ENCODE data around the gene MLANA. TPM values are rescaled to one million over a fixed set of nuclear protein-coding genes. Genes with fewer than 3 reads are reported as not detected.

The MLANA gene, protein sequence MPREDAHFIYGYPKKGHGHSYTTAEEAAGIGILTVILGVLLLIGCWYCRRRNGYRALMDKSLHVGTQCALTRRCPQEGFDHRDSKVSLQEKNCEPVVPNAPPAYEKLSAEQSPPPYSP
- not detected for total RNA-seq (2013)
- polyA plus RNA-seq: not detected
- not detected in 2 replicates for polyA minus RNA-seq
- total RNA-seq: 0 to 1.0 (median 0.05) reads per million in 11 experiments

DNA sequence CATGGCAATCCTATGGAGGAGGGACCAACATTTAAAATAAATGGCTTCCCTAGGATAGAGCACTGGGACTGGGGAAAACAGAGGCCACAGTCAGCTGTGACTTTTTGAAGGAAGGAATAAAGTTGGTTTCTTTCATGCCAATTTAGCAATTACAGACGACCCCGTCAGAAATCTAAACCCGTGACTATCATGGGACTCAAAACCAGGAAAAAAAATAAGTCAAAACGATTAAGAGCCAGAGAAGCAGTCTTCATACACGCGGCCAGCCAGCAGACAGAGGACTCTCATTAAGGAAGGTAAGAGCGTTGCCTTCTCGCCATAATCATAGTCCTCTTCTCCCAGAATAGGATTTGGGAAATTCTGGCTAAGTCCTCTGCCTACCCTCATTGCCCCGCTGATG lies at the start of gene MLANA:
MLANA (plus strand) TSS at position 249 of the 400 bp plus-strand sequence. CDS start 1,586 bp downstream, outside the sequence.
- H3K9me3 ChIP-seq (replicated peaks in 1 of 2; ENCODE audit: control insufficient read depth in 1 of 2, insufficient read depth in 1 of 2, low read length in 2 of 2): no peaks in the 10 kb centered on the region
- H3K79me2 ChIP-seq (ENCODE audit: insufficient read depth, low read length): no peaks in the 10 kb centered on the region
- Mint-ChIP-seq H3K27ac (peak within 1 kb of the TSS in 1 of 7 donors; percentile 31), H3K27me3 (ENCODE audit: low read depth in 3 of 3) (peaks cover 3 to 7% (median 4%) of the 10 kb centered on the region in 3 donors), H3K36me3 (peaks cover 0 to under 1% of the 10 kb centered on the region in 2 donors), H3K4me1 (no peaks in the 10 kb centered on the region), H3K4me3 (no peak within 1 kb of the TSS), H3K9me3 (no peaks in the 10 kb centered on the region)
- H3K4me3 ChIP-seq (replicated peaks in 1 of 3; ENCODE audit: low read depth in 2 of 3, low read length in 3 of 3): no peak within 1 kb of the TSS
- intact Hi-C loops (cut with micrococcal nuclease): no loop called here
- H3K27ac ChIP-seq (ENCODE audit: low read depth in 1 of 2, low read length in 2 of 2): no peak within 1 kb of the TSS
- H3K36me3 ChIP-seq (replicated peaks in 1 of 2; ENCODE audit: control insufficient read depth in 1 of 2, insufficient read depth in 2 of 2, low read length in 2 of 2): peaks cover 0 to 3% of the 10 kb centered on the region in 2 donors
- TF ChIP-seq, protein P1, sequence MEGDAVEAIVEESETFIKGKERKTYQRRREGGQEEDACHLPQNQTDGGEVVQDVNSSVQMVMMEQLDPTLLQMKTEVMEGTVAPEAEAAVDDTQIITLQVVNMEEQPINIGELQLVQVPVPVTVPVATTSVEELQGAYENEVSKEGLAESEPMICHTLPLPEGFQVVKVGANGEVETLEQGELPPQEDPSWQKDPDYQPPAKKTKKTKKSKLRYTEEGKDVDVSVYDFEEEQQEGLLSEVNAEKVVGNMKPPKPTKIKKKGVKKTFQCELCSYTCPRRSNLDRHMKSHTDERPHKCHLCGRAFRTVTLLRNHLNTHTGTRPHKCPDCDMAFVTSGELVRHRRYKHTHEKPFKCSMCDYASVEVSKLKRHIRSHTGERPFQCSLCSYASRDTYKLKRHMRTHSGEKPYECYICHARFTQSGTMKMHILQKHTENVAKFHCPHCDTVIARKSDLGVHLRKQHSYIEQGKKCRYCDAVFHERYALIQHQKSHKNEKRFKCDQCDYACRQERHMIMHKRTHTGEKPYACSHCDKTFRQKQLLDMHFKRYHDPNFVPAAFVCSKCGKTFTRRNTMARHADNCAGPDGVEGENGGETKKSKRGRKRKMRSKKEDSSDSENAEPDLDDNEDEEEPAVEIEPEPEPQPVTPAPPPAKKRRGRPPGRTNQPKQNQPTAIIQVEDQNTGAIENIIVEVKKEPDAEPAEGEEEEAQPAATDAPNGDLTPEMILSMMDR (IDR thresholded peaks at IDR 0.05): no peak
- H3K27me3 ChIP-seq (ENCODE audit: control insufficient read depth in 2 of 2, insufficient read depth in 2 of 2, low read length in 2 of 2): no peaks in the 10 kb centered on the region
- H3K4me1 ChIP-seq (ENCODE audit: control insufficient read depth in 1 of 2, insufficient read depth in 2 of 2, low read length in 2 of 2): no peaks in the 10 kb centered on the region
- H4K20me1 ChIP-seq (ENCODE audit: insufficient read depth, low read length): no peaks in the 10 kb centered on the region
- H3K9ac ChIP-seq (ENCODE audit: insufficient read depth, low read length, poor library complexity, severe bottlenecking): no peak within 1 kb of the TSS
- DNase-seq: no peak
- H2AFZ ChIP-seq (ENCODE audit: insufficient read depth, low read depth, low read length, poor library complexity, severe bottlenecking): no peak within 1 kb of the TSS
- H3K4me2 ChIP-seq (replicated peaks; ENCODE audit: extremely low read depth, low read length, poor library complexity, severe bottlenecking): no peak within 1 kb of the TSS
- WGBS (ENCODE audit: insufficient coverage): 99% methylated on average over 8 of the region's 9 CpGs

DNA sequence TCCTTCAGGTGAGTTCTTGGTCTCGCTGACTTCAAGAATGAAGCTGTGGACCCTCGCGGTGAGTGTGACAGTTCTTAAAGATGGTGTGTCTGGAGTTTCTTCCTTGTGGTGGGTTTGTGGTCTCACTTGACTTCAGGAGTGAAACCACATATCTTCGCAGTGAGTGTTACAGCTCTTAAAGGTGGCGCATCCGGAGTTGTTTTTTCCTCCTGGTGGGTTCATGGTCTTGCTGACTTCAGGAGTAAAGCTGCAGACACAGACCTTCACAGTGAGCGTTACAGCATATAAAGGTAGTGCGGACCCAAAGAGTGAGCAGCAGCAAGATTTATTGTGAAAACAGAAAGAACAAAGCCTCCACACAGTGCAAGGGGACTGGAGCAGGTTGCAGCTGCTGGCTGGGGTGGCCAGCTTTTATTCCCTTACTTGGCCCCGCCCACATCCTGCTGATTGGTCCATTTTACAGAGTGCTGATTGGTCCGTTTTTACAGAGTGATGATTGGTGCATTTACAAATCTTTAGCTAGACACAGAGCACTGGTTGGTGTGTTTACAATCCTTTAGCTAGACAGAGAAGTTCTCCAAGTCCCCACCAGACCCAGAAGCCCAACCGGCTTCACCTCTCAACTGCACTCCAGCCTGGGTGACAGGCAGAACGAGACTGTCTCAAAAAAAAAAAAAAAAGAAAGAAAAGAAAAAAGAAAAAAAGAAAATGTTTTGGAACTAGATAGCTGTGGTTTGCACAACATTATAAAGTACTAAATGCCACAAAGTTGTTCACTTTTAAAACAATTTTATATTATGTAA lies 48.7 kb upstream of the MLANA start:
- whole genome bisulfite sequencing (ENCODE audit: insufficient coverage): 32% methylated on average over 8 of the region's 12 CpGs
- Histone ChIP-seq H3K36me3 (replicated peaks in 1 of 2; ENCODE audit: control insufficient read depth in 1 of 2, insufficient read depth in 2 of 2, low read length in 2 of 2) (no peaks in the 10 kb centered on the region), H2AFZ (ENCODE audit: insufficient read depth, low read depth, low read length, poor library complexity, severe bottlenecking) (no peak overlapping the region), H3K79me2 (ENCODE audit: insufficient read depth, low read length) (no peaks in the 10 kb centered on the region), H3K4me2 (replicated peaks; ENCODE audit: extremely low read depth, low read length, poor library complexity, severe bottlenecking) (no peak overlapping the region), H4K20me1 (ENCODE audit: insufficient read depth, low read length) (no peaks in the 10 kb centered on the region), H3K27me3 (ENCODE audit: control insufficient read depth in 2 of 2, insufficient read depth in 2 of 2, low read length in 2 of 2) (no peaks in the 10 kb centered on the region), H3K9me3 (replicated peaks in 1 of 2; ENCODE audit: control insufficient read depth in 1 of 2, insufficient read depth in 1 of 2, low read length in 2 of 2) (peaks cover 0 to 5% of the 10 kb centered on the region in 2 donors), H3K9ac (ENCODE audit: insufficient read depth, low read length, poor library complexity, severe bottlenecking) (no peak overlapping the region), H3K4me1 (ENCODE audit: control insufficient read depth in 1 of 2, insufficient read depth in 2 of 2, low read length in 2 of 2) (peaks cover 5 to 15% of the 10 kb centered on the region in 2 donors), H3K27ac (ENCODE audit: low read depth in 1 of 2, low read length in 2 of 2) (no peak overlapping the region), H3K4me3 (replicated peaks in 1 of 3; ENCODE audit: low read depth in 2 of 3, low read length in 3 of 3) (no peak overlapping the region)
- Mint-ChIP-seq H3K9me3 (peaks cover 5 to 9% (median 7%) of the 10 kb centered on the region in 7 donors), H3K4me3 (no peak overlapping the region), H3K36me3 (peaks cover 4 to 5% of the 10 kb centered on the region in 2 donors), H3K27me3 (ENCODE audit: low read depth in 3 of 3) (peaks cover 4 to 18% (median 10%) of the 10 kb centered on the region in 3 donors), H3K27ac (no peak overlapping the region), H3K4me1 (peaks cover 34% of the 10 kb centered on the region)
- intact Hi-C loops (cut with micrococcal nuclease): no loop called here
- TF ChIP-seq, protein P1 (IDR thresholded peaks at IDR 0.05): no peak
- DNase-seq: no peak
